HG02678 (cell line): ENCODE measurements around the gene UNK.

Experiments
- ATAC-seq: cut with Tn5 transposase; IDR thresholded peaks from one replicate; pipeline ENCODE4 v1.9.1; 2021; ENCODE audit warnings: mild to moderate bottlenecking, moderate library complexity; ENCODE audit not compliant: unreplicated experiment

UNK gene, protein sequence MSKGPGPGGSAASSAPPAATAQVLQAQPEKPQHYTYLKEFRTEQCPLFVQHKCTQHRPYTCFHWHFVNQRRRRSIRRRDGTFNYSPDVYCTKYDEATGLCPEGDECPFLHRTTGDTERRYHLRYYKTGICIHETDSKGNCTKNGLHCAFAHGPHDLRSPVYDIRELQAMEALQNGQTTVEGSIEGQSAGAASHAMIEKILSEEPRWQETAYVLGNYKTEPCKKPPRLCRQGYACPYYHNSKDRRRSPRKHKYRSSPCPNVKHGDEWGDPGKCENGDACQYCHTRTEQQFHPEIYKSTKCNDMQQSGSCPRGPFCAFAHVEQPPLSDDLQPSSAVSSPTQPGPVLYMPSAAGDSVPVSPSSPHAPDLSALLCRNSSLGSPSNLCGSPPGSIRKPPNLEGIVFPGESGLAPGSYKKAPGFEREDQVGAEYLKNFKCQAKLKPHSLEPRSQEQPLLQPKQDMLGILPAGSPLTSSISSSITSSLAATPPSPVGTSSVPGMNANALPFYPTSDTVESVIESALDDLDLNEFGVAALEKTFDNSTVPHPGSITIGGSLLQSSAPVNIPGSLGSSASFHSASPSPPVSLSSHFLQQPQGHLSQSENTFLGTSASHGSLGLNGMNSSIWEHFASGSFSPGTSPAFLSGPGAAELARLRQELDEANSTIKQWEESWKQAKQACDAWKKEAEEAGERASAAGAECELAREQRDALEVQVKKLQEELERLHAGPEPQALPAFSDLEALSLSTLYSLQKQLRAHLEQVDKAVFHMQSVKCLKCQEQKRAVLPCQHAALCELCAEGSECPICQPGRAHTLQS

DNA sequence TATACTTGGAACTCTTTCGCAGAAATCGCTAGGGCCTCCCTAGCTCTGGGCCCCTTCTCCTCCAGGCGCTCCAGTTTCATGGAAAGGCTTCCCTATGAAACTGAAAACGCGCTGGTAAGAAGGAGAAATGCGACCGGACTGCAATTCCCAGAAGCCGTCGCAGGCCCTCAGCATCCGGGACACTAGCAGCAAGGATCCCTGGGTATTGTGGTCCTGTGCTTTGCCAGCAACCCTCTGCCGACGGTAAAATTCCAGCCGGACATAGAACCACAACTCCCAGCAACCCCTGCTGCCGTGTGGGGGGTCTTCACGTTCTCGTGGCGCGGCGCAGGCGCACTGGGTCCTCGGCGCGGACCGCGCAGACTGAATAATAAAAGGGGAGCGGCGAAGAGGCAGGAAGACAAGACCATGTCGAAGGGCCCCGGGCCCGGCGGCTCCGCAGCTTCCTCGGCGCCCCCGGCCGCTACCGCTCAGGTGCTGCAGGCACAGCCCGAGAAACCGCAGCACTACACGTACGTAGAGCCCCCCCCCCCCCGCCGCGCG, at the start of gene UNK:
TSS of gene UNK (plus strand) at position 334 of the 543 bp plus-strand sequence. CDS start at position 409, 75 bp downstream.
- peak; percentile 68 for ATAC-seq

DNA sequence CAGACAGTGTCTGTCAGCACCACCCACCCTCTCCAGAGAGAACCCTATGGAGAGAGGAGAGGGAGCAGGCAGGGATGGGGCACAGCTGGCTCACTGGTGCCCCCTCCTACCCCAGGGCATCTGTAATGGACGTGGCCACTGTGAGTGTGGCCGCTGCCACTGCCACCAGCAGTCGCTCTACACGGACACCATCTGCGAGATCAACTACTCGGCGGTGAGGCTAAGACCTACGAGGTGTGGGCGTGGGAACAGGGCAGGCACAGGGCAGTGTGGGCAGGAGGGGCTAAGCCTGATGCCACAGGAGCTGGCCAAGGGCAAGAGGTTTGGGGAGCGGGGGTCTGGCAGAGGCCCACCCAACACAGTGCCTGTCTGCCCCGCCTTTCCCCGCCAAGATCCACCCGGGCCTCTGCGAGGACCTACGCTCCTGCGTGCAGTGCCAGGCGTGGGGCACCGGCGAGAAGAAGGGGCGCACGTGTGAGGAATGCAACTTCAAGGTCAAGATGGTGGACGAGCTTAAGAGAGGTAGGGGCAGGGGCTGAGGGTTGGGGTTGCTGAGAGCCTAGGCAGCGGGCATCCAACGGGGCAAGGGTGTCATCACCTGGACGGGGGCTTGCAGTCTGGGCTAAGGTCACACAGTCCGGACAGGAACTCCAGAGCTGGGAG, 48.3 kb upstream of the UNK start:
- ATAC-seq: no peak

DNA sequence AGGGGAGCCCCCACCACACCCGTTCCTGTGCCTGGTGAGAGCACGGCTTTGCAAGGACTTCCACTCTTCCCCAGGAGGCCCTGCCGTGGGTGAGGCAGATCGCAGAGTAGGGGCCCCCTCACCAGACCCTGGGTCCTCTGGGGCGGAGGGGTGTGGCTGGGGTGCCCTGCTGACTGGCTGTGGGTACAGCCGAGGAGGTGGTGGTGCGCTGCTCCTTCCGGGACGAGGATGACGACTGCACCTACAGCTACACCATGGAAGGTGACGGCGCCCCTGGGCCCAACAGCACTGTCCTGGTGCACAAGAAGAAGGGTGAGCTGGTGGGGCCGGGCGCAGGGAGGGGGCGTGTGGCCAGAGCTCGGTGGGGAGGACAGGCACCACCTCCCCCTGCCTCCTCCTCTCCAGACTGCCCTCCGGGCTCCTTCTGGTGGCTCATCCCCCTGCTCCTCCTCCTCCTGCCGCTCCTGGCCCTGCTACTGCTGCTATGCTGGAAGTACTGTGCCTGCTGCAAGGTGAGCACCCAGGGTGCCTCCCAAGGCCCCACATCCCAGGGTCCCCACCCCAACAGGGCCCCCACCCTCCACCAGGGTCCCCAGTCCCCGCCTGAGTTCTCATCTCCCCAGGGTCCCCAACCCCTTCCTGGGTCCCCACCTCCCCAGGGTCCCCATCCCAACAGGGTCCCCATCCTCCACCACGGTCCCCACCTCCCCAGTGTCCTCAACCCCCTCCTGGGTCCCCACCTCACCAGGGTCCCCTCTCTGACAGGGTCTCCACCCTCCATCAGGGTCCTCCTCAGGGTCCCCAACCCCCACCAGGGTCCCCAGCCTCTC, 47.3 kb upstream of the UNK start:
- no peak for ATAC-seq

DNA sequence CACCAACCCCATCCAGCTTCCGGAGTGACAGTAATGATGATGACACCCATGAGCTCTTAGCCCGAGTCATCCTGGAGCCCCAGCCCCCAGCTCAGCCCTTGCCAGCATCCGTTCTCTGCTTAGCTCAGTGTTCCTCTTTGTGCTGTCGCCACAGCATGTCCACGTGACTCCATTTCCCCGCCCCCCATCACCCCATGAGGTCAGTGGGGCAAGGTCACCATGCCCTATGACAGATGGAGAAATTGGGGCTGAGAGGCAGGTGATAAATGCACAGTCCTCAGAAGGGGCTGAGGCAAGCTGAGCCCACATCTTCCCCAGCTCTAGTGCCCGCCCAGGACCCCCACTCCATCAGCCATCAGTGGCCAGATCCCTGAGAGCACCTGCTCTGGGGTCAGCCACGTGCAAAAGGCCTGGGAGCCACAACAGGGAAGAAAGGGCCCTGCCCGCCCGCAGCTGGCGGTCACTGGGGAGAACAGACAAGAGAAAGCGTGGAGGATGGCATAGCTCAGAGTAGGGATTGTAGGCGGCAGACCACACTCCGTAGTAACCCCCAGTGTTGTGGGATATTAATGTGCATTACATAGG, 46.3 kb upstream of the UNK start:
- ATAC-seq: no peak

DNA sequence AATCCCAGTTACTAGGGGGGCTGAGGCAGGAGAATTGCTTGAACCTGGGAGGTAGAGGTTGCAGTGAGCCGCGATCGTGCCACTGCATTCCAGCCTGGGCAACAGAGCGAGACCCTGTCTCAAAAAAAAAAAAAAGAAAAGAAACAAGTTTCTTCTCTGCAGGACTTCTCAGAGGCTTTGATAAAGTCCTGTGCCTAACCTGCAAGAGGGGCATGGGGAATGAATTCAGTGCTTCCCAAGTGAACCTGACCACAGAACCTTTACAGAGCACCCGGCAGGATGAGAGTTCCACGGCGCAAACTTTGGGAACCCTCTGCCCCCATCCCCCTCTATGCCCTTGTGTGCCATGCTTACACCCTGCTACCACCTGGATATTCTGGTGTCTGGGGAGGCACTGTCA, 45.4 kb upstream of the UNK start:
- no peak for ATAC-seq

DNA sequence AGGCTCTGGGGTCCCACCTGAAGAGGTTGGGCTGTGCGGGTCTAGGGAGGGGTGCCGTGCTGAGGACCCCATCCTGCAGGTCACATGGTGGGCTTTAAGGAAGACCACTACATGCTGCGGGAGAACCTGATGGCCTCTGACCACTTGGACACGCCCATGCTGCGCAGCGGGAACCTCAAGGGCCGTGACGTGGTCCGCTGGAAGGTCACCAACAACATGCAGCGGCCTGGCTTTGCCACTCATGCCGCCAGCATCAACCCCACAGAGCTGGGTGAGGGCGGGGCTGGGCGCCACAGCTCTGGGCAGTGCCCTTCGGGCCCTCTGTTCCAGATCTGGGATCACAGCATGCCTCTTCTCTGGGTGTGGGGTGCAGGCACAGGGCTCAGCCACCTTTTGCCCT, 44.8 kb upstream of the UNK start:
- no peak for ATAC-seq

DNA sequence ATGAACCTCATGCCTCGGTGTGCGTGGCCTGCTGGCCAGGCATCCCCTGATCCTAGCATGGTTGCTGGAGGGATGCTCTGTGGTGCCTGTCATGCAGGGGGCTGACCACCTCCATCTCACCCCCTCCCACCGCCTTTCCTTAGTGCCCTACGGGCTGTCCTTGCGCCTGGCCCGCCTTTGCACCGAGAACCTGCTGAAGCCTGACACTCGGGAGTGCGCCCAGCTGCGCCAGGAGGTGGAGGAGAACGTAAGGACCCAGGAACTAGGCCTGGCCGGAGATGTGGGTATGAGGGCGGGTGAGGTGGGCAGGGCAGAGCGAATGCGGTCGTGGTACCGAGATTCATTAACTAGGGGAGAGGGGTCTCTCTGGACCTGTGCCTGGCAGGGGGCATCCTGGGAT, 44.4 kb upstream of the UNK start:
- no peak for ATAC-seq

DNA sequence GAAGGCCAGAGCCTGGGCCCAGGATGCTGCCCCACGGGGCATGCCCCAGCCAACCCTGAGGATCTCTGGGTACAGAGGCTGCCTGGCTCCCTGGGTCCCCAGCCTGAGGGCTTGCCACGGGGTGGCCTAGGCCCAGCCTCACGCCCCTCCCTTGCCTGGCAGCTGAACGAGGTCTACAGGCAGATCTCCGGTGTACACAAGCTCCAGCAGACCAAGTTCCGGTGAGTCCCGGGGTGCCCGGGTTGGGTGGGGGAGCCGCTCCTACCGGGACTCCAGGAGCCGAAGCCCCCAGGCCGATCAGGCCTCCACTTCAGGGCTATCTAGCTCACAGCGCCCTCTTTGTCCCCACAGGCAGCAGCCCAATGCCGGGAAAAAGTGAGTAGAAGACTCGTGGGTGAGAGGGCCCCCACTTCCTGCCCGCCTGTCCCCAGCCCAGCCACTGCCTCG, 44.0 kb upstream of the UNK start:
- ATAC-seq: no peak

DNA sequence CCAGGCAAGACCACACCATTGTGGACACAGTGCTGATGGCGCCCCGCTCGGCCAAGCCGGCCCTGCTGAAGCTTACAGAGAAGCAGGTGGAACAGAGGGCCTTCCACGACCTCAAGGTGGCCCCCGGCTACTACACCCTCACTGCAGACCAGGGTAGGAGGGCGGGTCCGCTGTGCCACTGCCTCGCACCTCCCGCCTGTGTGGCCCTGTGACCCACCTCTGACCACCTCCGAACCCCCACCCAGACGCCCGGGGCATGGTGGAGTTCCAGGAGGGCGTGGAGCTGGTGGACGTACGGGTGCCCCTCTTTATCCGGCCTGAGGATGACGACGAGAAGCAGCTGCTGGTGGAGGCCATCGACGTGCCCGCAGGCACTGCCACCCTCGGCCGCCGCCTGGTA, 42.3 kb upstream of the UNK start:
- ATAC-seq: no peak

DNA sequence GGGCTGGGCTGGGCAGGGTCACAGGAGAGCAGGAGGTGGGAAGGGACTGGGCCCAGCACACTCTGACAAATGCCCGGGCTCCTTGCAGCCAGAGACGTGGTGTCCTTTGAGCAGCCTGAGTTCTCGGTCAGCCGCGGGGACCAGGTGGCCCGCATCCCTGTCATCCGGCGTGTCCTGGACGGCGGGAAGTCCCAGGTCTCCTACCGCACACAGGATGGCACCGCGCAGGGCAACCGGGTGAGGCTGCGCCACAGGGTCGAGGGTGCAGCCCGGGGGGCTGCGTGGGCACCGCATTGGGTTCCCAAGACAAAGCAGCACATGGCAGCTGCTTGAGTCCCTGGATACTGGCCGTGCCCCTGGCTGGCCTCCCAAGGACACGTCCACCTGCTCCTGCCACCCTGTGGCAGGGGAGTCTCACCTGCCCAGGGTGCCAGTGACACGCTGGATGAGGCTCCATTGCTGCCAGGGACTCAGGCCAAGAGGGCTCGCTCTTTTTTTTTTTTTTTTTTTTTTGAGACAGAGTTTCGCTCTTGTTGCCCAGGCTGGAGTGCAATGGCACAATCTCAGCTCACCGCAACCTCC, 40.9 kb upstream of the UNK start:
- ATAC-seq: no peak

DNA sequence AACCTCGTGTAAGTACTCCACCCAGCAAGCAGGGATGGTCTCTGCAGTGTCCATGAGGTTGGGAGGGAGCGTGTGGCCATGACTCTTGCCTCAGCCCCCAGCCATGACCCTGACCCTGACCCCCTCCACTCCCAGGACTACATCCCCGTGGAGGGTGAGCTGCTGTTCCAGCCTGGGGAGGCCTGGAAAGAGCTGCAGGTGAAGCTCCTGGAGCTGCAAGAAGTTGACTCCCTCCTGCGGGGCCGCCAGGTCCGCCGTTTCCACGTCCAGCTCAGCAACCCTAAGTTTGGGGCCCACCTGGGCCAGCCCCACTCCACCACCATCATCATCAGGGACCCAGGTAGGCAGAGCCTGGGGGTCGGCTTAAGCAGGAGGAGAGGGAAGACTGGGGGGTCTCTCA, 35.9 kb upstream of the UNK start:
- no peak for ATAC-seq

DNA sequence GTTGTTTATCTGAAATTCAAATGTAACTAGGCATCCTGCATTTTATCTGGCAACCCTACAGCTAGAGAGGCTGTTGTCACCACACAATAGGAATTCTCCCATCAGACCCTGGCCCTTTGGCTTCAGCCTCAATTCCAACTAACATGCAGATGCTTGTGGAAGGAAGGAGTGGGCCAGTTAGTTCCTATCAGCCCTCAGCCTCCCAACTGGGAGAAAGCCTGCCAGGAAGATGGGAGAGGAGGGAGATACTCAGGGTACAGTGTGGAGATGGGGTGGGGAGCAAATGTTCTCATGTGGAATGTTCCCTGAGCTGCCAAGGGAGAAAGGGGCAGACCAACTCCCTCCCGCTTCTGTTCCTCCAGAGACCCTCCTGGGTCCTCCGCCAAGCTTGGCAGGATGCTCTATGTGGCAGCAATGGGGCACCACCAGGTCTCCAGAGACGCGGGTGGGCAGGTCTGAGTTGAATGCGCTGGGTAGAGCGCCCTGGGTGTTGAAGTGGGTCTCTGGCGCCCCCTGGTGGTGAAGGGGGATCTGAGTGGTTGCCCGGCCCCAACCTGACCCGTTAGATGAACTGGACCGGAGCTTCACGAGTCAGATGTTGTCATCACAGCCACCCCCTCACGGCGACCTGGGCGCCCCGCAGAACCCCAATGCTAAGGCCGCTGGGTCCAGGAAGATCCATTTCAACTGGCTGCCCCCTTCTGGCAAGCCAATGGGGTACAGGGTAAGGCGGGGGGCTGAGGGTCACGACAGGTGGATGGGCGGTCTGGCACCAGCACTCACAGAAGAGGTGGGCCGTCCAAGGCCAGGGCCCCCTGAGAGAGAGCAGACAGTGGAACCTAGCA, 34.8 kb upstream of the UNK start:
- no peak for ATAC-seq

DNA sequence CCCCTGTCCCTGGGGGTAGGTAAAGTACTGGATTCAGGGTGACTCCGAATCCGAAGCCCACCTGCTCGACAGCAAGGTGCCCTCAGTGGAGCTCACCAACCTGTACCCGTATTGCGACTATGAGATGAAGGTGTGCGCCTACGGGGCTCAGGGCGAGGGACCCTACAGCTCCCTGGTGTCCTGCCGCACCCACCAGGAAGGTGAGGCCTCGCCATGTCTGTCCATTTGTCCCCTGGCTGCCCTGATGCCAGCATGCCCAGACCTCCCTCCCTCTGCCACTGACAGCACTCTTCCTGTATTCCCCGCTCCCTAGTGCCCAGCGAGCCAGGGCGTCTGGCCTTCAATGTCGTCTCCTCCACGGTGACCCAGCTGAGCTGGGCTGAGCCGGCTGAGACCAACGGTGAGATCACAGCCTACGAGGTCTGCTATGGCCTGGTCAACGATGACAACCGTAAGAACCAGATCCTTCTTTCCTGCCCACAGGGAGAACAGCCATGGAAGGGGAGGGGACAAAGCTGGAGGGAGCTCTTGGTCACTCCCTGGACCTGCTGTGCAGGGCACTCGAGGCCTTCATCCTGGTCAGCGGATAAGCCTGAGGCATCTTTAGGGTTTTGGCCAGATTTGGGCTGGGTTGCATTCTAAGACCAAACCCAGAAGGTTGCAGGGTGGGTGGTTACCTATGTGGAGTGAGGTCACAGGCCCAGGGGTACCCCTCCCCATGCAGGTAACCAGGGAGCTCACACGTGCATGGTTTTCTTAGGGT, 33.8 kb upstream of the UNK start:
- ATAC-seq: no peak

DNA sequence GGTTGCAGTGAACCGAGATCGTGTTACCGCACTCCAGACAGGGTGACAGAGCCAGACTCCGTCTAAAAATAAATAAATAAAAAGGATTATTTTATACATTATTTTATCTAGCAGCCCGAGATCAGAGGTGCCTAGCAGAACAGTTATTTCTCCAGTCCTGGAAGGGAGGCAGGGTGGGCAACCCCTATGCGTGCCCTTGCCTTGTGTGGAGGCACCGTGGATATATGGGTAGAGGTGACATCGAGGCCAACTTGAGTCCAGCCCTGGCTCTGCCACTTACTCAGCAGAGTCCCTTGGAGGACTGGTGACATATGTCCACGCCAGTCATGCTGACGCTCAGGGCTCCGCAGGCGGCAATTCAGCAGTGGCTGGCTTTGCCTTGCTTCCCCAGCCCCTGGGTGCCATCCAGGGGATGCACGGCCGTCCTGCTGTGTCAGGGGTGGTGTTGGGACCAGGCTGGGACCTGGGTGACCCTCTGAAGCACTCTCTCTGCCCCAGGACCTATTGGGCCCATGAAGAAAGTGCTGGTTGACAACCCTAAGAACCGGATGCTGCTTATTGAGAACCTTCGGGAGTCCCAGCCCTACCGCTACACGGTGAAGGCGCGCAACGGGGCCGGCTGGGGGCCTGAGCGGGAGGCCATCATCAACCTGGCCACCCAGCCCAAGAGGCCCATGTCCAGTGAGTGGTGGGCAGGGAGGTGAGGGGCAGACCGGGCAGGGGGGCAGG, 32.8 kb upstream of the UNK start:
- ATAC-seq: no peak

DNA sequence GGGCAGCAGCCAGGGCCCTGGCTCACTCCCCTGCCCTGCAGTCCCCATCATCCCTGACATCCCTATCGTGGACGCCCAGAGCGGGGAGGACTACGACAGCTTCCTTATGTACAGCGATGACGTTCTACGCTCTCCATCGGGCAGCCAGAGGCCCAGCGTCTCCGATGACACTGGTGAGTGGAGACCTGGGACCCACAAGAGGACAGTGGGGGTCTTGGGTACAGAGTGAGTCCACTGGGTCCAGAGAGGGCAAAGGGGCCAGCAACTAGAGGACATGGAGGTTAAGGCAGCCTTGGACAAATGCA, 32.2 kb upstream of the UNK start:
- ATAC-seq: no peak

DNA sequence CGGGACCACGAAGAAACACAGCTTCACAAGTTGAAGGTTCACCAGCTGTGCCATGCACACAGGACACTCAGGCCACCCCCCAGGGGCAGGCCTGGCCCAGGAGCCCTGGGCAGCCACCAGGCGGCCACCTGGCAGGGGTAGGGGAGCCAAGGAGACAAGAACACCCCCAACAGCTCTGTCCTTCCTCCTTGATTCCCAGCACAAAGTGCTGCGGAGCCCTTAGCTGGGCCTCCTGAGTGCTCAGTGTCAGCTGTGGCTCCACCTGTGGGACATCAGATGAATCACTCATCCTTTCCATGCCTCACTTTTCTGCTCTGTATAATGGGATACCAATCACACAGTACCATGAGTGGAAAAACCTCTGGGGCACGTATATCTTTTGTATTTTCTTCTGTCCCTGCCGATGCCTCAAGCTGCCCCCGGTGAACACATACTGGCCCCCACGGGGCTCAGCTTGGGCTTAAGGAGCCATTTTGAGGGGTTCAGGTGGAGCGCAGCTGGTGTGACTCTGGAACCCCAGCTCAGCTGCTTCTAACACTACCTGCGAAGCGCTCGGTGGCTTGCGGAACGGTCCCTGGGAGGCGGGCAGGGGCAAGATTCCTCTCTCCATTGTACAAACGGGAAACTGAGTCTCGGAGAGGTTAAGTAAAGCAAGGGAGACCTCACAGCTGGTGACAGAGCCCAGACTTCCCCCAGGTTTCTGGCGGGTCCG, 31.6 kb upstream of the UNK start:
- no peak for ATAC-seq
